ENCODE measurements around the gene RIMS1. TPM values are rescaled to one million over a fixed set of nuclear protein-coding genes. Genes with fewer than 3 reads are reported as not detected.

The RIMS1 gene
- total RNA-seq, 1 experiment from 2014 or later: 0.57 TPM

DNA sequence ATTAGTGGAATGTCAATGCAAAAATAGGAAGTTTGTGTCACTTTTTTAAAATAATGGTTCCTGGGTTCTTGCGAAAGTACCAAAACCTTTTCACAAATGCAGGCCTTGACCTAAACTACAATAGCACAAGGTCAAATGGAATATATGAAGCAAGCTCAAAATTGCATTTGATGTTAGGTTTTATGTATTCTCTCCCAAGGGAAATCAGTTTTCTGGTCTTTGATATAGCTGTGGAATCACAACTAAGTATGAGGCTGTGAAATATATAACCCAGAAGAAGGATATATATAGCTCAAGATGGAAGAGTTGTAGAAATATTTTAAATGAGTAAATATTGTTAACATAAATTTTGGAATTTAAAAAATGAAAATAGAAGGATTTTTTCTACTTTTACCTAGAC is 327.3 kb downstream of the RIMS1 start:
- intact Hi-C loops (cut with micrococcal nuclease; ENCODE audit: unreplicated experiment): no loop called here
- DNase-seq: no peak
- Mint-ChIP-seq H3K36me3 (ENCODE audit: insufficient read depth, unreplicated experiment) (no peaks in the 10 kb centered on the region), H3K4me1 (ENCODE audit: low read depth, unreplicated experiment) (peaks cover 26% of the 10 kb centered on the region), H3K27ac (ENCODE audit: unreplicated experiment) (no peak overlapping the region), H3K27me3 (ENCODE audit: unreplicated experiment) (no peaks in the 10 kb centered on the region), H3K9me3 (ENCODE audit: low read depth, unreplicated experiment) (no peaks in the 10 kb centered on the region), H3K4me3 (ENCODE audit: low read depth, unreplicated experiment) (no peak overlapping the region)
- BruUV-seq (replicated peaks): no TSS peak
- CTCF ChIA-PET: no interaction called here
- TF ChIP-seq CTCF (IDR thresholded peaks at IDR 0.05; ENCODE audit: unreplicated experiment): no peak

- no peaks in the 10 kb centered on the region for H3K36me3 Mint-ChIP-seq (ENCODE audit: insufficient read depth, unreplicated experiment)
- H3K9me3 Mint-ChIP-seq (ENCODE audit: low read depth, unreplicated experiment): no peaks in the 10 kb centered on the region
- no peaks in the 10 kb centered on the region for H3K27me3 Mint-ChIP-seq (ENCODE audit: unreplicated experiment)
- H3K4me3 Mint-ChIP-seq (ENCODE audit: low read depth, unreplicated experiment): no peak overlapping the region
- intact Hi-C loops (cut with micrococcal nuclease; ENCODE audit: unreplicated experiment): no loop called here
- CTCF ChIA-PET: interaction anchor here (0.6 to 0.8 kb wide), 2 partner anchors 94 to 713 kb away, joined by 3 read pairs; no protein-coding TSS in a partner anchor
- peaks cover 26% of the 10 kb centered on the region for H3K4me1 Mint-ChIP-seq (ENCODE audit: low read depth, unreplicated experiment)
- peak; percentile 80 for DNase-seq
- no peak overlapping the region for H3K27ac Mint-ChIP-seq (ENCODE audit: unreplicated experiment)
- no peak for TF ChIP-seq CTCF (IDR thresholded peaks at IDR 0.05; ENCODE audit: unreplicated experiment)
- no TSS peak for BruUV-seq (replicated peaks)
Observed at GRCh38 chr6:72216222-72217068, 330.1 kb downstream of the RIMS1 start.

GRCh38 chr6:72217626-72218025 is 331.3 kb downstream of the RIMS1 start:
- no peaks in the 10 kb centered on the region for H3K27me3 Mint-ChIP-seq (ENCODE audit: unreplicated experiment)
- TF ChIP-seq CTCF (IDR thresholded peaks at IDR 0.05; ENCODE audit: unreplicated experiment): no peak
- H3K9me3 Mint-ChIP-seq (ENCODE audit: low read depth, unreplicated experiment): no peaks in the 10 kb centered on the region
- no peak overlapping the region for H3K27ac Mint-ChIP-seq (ENCODE audit: unreplicated experiment)
- no peak overlapping the region for H3K4me3 Mint-ChIP-seq (ENCODE audit: low read depth, unreplicated experiment)
- DNase-seq: no peak
- intact Hi-C loops (cut with micrococcal nuclease; ENCODE audit: unreplicated experiment): no loop called here
- no TSS peak for BruUV-seq (replicated peaks)
- H3K36me3 Mint-ChIP-seq (ENCODE audit: insufficient read depth, unreplicated experiment): no peaks in the 10 kb centered on the region
- CTCF ChIA-PET: interaction anchor here (0.9 kb wide), 1 partner anchor 35 kb away, joined by 4 read pairs; no protein-coding TSS in a partner anchor
- H3K4me1 Mint-ChIP-seq (ENCODE audit: low read depth, unreplicated experiment): peaks cover 26% of the 10 kb centered on the region

GRCh38 chr6:72218125-72218524 is 331.8 kb downstream of the RIMS1 start:
- H3K27ac Mint-ChIP-seq (ENCODE audit: unreplicated experiment): no peak overlapping the region
- no peak overlapping the region for H3K4me3 Mint-ChIP-seq (ENCODE audit: low read depth, unreplicated experiment)
- no peaks in the 10 kb centered on the region for H3K36me3 Mint-ChIP-seq (ENCODE audit: insufficient read depth, unreplicated experiment)
- intact Hi-C loops (cut with micrococcal nuclease; ENCODE audit: unreplicated experiment): no loop called here
- CTCF ChIA-PET: interaction anchor here (0.7 to 0.9 kb wide), 2 partner anchors 8 to 35 kb away, joined by 3 to 4 read pairs; no protein-coding TSS in a partner anchor
- no peaks in the 10 kb centered on the region for H3K27me3 Mint-ChIP-seq (ENCODE audit: unreplicated experiment)
- H3K4me1 Mint-ChIP-seq (ENCODE audit: low read depth, unreplicated experiment): peaks cover 26% of the 10 kb centered on the region
- TF ChIP-seq CTCF (IDR thresholded peaks at IDR 0.05; ENCODE audit: unreplicated experiment): peak; percentile 75
- DNase-seq: peak; percentile 57
- no peaks in the 10 kb centered on the region for H3K9me3 Mint-ChIP-seq (ENCODE audit: low read depth, unreplicated experiment)
- no TSS peak for BruUV-seq (replicated peaks)
